ENCODE data around the gene APOA4. TPM values are rescaled to one million over a fixed set of nuclear protein-coding genes. Genes with fewer than 3 reads are reported as not detected.

APOA4 gene
- total and polyA plus RNA-seq, 2 of the 13 experiments (the other 11 are each of a cell fraction or from before 2014, with no cell fraction given), result 3.8 to 7.2 TPM

DNA sequence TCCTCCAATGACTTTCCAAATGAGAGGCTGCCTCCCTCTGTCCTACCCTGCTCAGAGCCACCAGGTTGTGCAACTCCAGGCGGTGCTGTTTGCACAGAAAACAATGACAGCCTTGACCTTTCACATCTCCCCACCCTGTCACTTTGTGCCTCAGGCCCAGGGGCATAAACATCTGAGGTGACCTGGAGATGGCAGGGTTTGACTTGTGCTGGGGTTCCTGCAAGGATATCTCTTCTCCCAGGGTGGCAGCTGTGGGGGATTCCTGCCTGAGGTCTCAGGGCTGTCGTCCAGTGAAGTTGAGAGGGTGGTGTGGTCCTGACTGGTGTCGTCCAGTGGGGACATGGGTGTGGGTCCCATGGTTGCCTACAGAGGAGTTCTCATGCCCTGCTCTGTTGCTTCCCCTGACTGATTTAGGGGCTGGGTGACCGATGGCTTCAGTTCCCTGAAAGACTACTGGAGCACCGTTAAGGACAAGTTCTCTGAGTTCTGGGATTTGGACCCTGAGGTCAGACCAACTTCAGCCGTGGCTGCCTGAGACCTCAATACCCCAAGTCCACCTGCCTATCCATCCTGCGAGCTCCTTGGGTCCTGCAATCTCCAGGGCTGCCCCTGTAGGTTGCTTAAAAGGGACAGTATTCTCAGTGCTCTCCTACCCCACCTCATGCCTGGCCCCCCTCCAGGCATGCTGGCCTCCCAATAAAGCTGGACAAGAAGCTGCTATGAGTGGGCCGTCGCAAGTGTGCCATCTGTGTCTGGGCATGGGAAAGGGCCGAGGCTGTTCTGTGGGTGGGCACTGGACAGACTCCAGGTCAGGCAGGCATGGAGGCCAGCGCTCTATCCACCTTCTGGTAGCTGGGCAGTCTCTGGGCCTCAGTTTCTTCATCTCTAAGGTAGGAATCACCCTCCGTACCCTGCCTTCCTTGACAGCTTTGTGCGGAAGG lies 9.5 kb upstream of the APOA4 start (continued):
- TF ChIP-seq ZMYM2 (CRISPR knock-in tag; IDR thresholded peaks at IDR 0.05) (0 out of 2 replicates have a peak, but pooled peaks have one; percentile 63), SYNCRIP (IDR thresholded peaks at IDR 0.05; ENCODE audit: insufficient read depth, low read depth, low read length) (no peak), HOXD1 (CRISPR knock-in tag; IDR thresholded peaks at IDR 0.05) (peak; percentile 96), NFE2 (CRISPR knock-in tag; IDR thresholded peaks at IDR 0.05) (no peak), ATF7-NPFF (CRISPR knock-in tag; IDR thresholded peaks at IDR 0.05; ENCODE audit: low read depth) (peak; percentile 80; the same call in 1 of the 2 replicates), SNAI1 (CRISPR knock-in tag; IDR thresholded peaks at IDR 0.05; ENCODE audit: borderline replicate concordance) (no peak), SAFB2 (CRISPR knock-in tag; IDR thresholded peaks at IDR 0.05; ENCODE audit: borderline replicate concordance, low read depth) (no peak; the same call in 1 of the 2 replicates), MATR3 (CRISPR knock-in tag; IDR thresholded peaks at IDR 0.05) (no peak), SNRNP70 (IDR thresholded peaks at IDR 0.05; ENCODE audit: low read depth, low read length) (no peak), TBX2 (CRISPR knock-in tag; IDR thresholded peaks at IDR 0.05; ENCODE audit: borderline replicate concordance) (peak; percentile 99), ZNF232 (CRISPR knock-in tag; IDR thresholded peaks at IDR 0.05; ENCODE audit: borderline replicate concordance) (peak; percentile 12; the same call in 1 of the 2 replicates), TBP (CRISPR knock-in tag; IDR thresholded peaks at IDR 0.05) (no peak), PHF5A (CRISPR knock-in tag; IDR thresholded peaks at IDR 0.05; ENCODE audit: low read depth, unreplicated experiment) (peak; percentile 99), ZFP36L1 (CRISPR knock-in tag; IDR thresholded peaks at IDR 0.05) (peak; percentile 99), ZNF326 (CRISPR knock-in tag; IDR thresholded peaks at IDR 0.05; ENCODE audit: borderline replicate concordance) (no peak), ZNF547 (CRISPR knock-in tag; IDR thresholded peaks at IDR 0.05) (peak; percentile 44; the same call in 1 of the 2 replicates)
- TF ChIP-seq, protein P1, sequence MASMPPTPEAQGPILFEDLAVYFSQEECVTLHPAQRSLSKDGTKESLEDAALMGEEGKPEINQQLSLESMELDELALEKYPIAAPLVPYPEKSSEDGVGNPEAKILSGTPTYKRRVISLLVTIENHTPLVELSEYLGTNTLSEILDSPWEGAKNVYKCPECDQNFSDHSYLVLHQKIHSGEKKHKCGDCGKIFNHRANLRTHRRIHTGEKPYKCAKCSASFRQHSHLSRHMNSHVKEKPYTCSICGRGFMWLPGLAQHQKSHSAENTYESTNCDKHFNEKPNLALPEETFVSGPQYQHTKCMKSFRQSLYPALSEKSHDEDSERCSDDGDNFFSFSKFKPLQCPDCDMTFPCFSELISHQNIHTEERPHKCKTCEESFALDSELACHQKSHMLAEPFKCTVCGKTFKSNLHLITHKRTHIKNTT (CRISPR knock-in tag; IDR thresholded peaks at IDR 0.05), result 0 out of 2 replicates have a peak, but pooled peaks have one; percentile 56
- TF ChIP-seq, protein P2, sequence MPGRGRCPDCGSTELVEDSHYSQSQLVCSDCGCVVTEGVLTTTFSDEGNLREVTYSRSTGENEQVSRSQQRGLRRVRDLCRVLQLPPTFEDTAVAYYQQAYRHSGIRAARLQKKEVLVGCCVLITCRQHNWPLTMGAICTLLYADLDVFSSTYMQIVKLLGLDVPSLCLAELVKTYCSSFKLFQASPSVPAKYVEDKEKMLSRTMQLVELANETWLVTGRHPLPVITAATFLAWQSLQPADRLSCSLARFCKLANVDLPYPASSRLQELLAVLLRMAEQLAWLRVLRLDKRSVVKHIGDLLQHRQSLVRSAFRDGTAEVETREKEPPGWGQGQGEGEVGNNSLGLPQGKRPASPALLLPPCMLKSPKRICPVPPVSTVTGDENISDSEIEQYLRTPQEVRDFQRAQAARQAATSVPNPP (CRISPR knock-in tag; IDR thresholded peaks at IDR 0.05), result peak; percentile 82; the same call in 1 of the 2 replicates
- TF ChIP-seq, protein P3, sequence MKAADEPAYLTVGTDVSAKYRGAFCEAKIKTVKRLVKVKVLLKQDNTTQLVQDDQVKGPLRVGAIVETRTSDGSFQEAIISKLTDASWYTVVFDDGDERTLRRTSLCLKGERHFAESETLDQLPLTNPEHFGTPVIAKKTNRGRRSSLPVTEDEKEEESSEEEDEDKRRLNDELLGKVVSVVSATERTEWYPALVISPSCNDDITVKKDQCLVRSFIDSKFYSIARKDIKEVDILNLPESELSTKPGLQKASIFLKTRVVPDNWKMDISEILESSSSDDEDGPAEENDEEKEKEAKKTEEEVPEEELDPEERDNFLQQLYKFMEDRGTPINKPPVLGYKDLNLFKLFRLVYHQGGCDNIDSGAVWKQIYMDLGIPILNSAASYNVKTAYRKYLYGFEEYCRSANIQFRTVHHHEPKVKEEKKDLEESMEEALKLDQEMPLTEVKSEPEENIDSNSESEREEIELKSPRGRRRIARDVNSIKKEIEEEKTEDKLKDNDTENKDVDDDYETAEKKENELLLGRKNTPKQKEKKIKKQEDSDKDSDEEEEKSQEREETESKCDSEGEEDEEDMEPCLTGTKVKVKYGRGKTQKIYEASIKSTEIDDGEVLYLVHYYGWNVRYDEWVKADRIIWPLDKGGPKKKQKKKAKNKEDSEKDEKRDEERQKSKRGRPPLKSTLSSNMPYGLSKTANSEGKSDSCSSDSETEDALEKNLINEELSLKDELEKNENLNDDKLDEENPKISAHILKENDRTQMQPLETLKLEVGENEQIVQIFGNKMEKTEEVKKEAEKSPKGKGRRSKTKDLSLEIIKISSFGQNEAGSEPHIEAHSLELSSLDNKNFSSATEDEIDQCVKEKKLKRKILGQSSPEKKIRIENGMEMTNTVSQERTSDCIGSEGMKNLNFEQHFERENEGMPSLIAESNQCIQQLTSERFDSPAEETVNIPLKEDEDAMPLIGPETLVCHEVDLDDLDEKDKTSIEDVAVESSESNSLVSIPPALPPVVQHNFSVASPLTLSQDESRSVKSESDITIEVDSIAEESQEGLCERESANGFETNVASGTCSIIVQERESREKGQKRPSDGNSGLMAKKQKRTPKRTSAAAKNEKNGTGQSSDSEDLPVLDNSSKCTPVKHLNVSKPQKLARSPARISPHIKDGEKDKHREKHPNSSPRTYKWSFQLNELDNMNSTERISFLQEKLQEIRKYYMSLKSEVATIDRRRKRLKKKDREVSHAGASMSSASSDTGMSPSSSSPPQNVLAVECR (CRISPR knock-in tag; IDR thresholded peaks at IDR 0.05; ENCODE audit: borderline replicate concordance), result peak; percentile 87; the same call in 1 of the 2 replicates

Data from HepG2 (cell line).